Measurements from ENCODE around the gene COMTD1. TPM values are rescaled to one million over a fixed set of nuclear protein-coding genes. Genes with fewer than 3 reads are reported as not detected.

COMTD1 gene
- total and polyA plus RNA-seq, 2 of the 8 experiments (the other 6 are each of a cell fraction or from before 2014, with no cell fraction given): 31.9 to 42.4 TPM

- no peak overlapping the region for H3K56ac ChIP-seq (replicated peaks; ENCODE audit: insufficient read length, low read depth, low read length)
- 81% methylated on average over 38 of the region's 46 CpGs; no CpG with 5 or more reads in 1 of the 2 experiments for WGBS, 2 experiments (ENCODE audit: extremely low coverage in 1 of 2, insufficient coverage in 1 of 2, insufficient read length in 1 of 2, insufficient replicate concordance in 2 of 2, low coverage in 1 of 2, low lambda C conversion rate in 2 of 2, missing lambda C conversion rate in 1 of 2)
- H4K91ac ChIP-seq (replicated peaks; ENCODE audit: insufficient read length, low read length): peak overlapping the region; percentile 80
- POLR2A ChIA-PET (ENCODE audit: partially characterized antibody): no interaction called here
- H3K27me3 ChIP-seq (replicated peaks in 1 of 4; ENCODE audit: control insufficient read depth in 3 of 4, extremely low read depth in 1 of 4, insufficient read depth in 3 of 4, low read length in 3 of 4): 0 out of 7 replicates have a peak, but pooled peaks cover 0 to 2% (median 0%) of the 10 kb centered on the region in 4 experiments
- H3K23me2 ChIP-seq (ENCODE audit: low read depth, low read length): no peaks in the 10 kb centered on the region; the same call in 1 of the 2 replicates
- no peak overlapping the region for H2BK20ac ChIP-seq (ENCODE audit: low read length)
- no peaks in the 10 kb centered on the region for H3K79me1 ChIP-seq (ENCODE audit: low read depth, low read length)
- peak overlapping the region; percentile 75 for H4K8ac ChIP-seq (ENCODE audit: extremely low read depth, insufficient read depth, low read length)
- H3K4me2 ChIP-seq (ENCODE audit: insufficient read depth in 1 of 2, low read depth in 2 of 2, low read length in 2 of 2): peak overlapping the region in 1 of 2 experiments; percentile 43; a peak in 1 of 4 replicates
- H3K14ac ChIP-seq (ENCODE audit: insufficient read length): no peak overlapping the region
- H2BK12ac ChIP-seq (ENCODE audit: low read depth, low read length): peak overlapping the region; percentile 32; the same call in 1 of the 2 replicates
- peak overlapping the region; percentile 64 for H4K5ac ChIP-seq (ENCODE audit: insufficient read length, low read depth, low read length)
- H3K18ac ChIP-seq (ENCODE audit: extremely low read depth, low read length): peak overlapping the region; percentile 90
- H3K9me3 ChIP-seq (ENCODE audit: insufficient read depth in 2 of 2, low read depth in 1 of 2, low read length in 1 of 2): no peaks in the 10 kb centered on the region
- H3K36me3 ChIP-seq (ENCODE audit: control insufficient read depth in 2 of 4, insufficient read depth in 4 of 4, low read length in 3 of 4): no peaks in the 10 kb centered on the region
- H3K4ac ChIP-seq (replicated peaks; ENCODE audit: insufficient read length, low read depth, low read length): no peak overlapping the region
- H3K27ac ChIP-seq (ENCODE audit: low read depth, low read length): no peak overlapping the region
- H2AFZ ChIP-seq (ENCODE audit: low read length): peak overlapping the region; percentile 23; the same call in 1 of the 2 replicates
- no peak overlapping the region for H3K23ac ChIP-seq (ENCODE audit: insufficient read length)
- no peak for TF ChIP-seq SIX5 (IDR thresholded peaks at IDR 0.05; ENCODE audit: low read depth, low read length)
- TF ChIP-seq BACH1 (IDR thresholded peaks at IDR 0.05; ENCODE audit: low read length): no peak
- no peak for TF ChIP-seq ATF2 (IDR thresholded peaks at IDR 0.05; ENCODE audit: low read length)
- no peak for TF ChIP-seq FOSL1 (IDR thresholded peaks at IDR 0.05; ENCODE audit: insufficient read depth, low read depth, low read length)
- peak; percentile 26 for TF ChIP-seq ASH2L (IDR thresholded peaks at IDR 0.05; ENCODE audit: low read length)
- peak; percentile 81 for TF ChIP-seq MAX (IDR thresholded peaks at IDR 0.05)
- no peak for TF ChIP-seq HDAC6 (IDR thresholded peaks at IDR 0.05; ENCODE audit: low read depth, low read length)
- peak; percentile 95 for TF ChIP-seq E2F6 (IDR thresholded peaks at IDR 0.05)
- CTCF ChIA-PET (ENCODE audit: partially characterized antibody): interaction anchor here (0.9 kb wide), 1 partner anchor 95 kb away, joined by 3 read pairs; no protein-coding TSS in a partner anchor
- H3K4me3 ChIP-seq (ENCODE audit: extremely low read depth in 1 of 4, insufficient read depth in 2 of 4, low read depth in 3 of 4, low read length in 4 of 4): no peak overlapping the region
- H2BK120ac ChIP-seq (replicated peaks; ENCODE audit: low read depth, low read length): no peak overlapping the region
- H2BK15ac ChIP-seq (ENCODE audit: low read length): peak overlapping the region; percentile 72; the same call in 1 of the 2 replicates
- peaks cover 0 to 13% (median 8%) of the 10 kb centered on the region in 4 experiments; a peak in 5 of 7 replicates for H3K4me1 ChIP-seq (replicated peaks in 1 of 4; ENCODE audit: control insufficient read depth in 3 of 4, insufficient read depth in 4 of 4, low read length in 3 of 4)
- H2AK5ac ChIP-seq (ENCODE audit: low read depth, low read length): no peak overlapping the region
- H3K9ac ChIP-seq (replicated peaks in 1 of 4; ENCODE audit: extremely low read depth in 1 of 4, low read depth in 3 of 4, low read length in 3 of 4): no peak overlapping the region
- H3K79me2 ChIP-seq (ENCODE audit: control insufficient read depth in 1 of 2, insufficient read depth in 2 of 2, low read length in 2 of 2): no peaks in the 10 kb centered on the region
- no peak for FAIRE-seq
- no peak overlapping the region for H2BK5ac ChIP-seq (ENCODE audit: low read depth, low read length)
- peaks cover 0 to 1% of the 10 kb centered on the region in 2 experiments for H4K20me1 ChIP-seq (replicated peaks in 1 of 2; ENCODE audit: control insufficient read depth in 1 of 2, insufficient read depth in 2 of 2, low read length in 2 of 2)
- peak in 1 of 2 experiments; percentile 56 for DNase-seq (ENCODE audit: low read depth in 1 of 2, low spot score in 2 of 2)
Measured at GRCh38 chr10:75276069-75276872, 40.5 kb upstream of the COMTD1 start.
